WTC11 (cell line): ENCODE measurements around the gene LDLRAD3. TPM values are rescaled to one million over a fixed set of nuclear protein-coding genes. Genes with fewer than 3 reads are reported as not detected.

Experiments
- ATAC-seq: fragments of 200-7000 bp; cut with Tn5 transposase; 2 replicates; pipeline ENCODE4 v1.10.0; 2021; ENCODE audit warnings: mild to moderate bottlenecking, moderate library complexity
- CTCF ChIA-PET: fragments of 300-600 bp; sonication (Branson Sonifier 250); formaldehyde crosslinking; loops from one replicate; lab custom pipeline; 2021; ENCODE audit warnings: antibody characterized with exemption; lab: Charles Lee
- POLR2A ChIA-PET: fragments of 350-600 bp; sonication (Branson Sonifier 250); formaldehyde crosslinking; loops from one replicate; lab custom pipeline; 2021; ENCODE audit warnings: antibody characterized with exemption; lab: Charles Lee
- DNase-seq: peaks from one replicate; pipeline ENCODE4 v3.0.0; 2021; ENCODE audit warnings: low spot score
- H3K27ac Mint-ChIP-seq: 2 replicates; pipeline ENCODE4 v1.8.0; 2021; ENCODE audit warnings: mixed read lengths
- H3K27me3 Mint-ChIP-seq: 2 replicates; pipeline ENCODE4 v1.8.0; 2021; ENCODE audit warnings: low read depth, mild to moderate bottlenecking, moderate library complexity, mixed read lengths
- H3K36me3 Mint-ChIP-seq: 2 replicates; pipeline ENCODE4 v1.8.0; 2021; ENCODE audit warnings: mixed read lengths
- H3K4me1 Mint-ChIP-seq: 2 replicates; pipeline ENCODE4 v1.8.0; 2022; ENCODE audit warnings: mixed read lengths
- H3K4me3 Mint-ChIP-seq: 2 replicates; pipeline ENCODE4 v1.8.0; 2021; ENCODE audit warnings: mild to moderate bottlenecking, moderate library complexity, mixed read lengths
- H3K9me3 Mint-ChIP-seq: 2 replicates; pipeline ENCODE4 v1.8.0; 2021; ENCODE audit warnings: mixed read lengths
- AFF4 ChIP-seq: sonication (generic); formaldehyde crosslinking; IDR thresholded peaks from 2 replicates; pipeline ENCODE4 v1.8.1; 2023; ENCODE audit warnings: mild to moderate bottlenecking, missing genetic modification reagents, borderline replicate concordance
- ATF1 ChIP-seq: sonication (generic); formaldehyde crosslinking; IDR thresholded peaks from 2 replicates; pipeline ENCODE4 v1.8.1; 2023; ENCODE audit warnings: mild to moderate bottlenecking, moderate library complexity, missing genetic modification reagents
- CBFB ChIP-seq: sonication (generic); formaldehyde crosslinking; IDR thresholded peaks from 2 replicates; pipeline ENCODE4 v1.8.1; 2022; ENCODE audit warnings: mild to moderate bottlenecking, low read depth, missing genetic modification reagents
- E2F5 ChIP-seq: sonication (generic); formaldehyde crosslinking; IDR thresholded peaks from 2 replicates; pipeline ENCODE4 v1.8.1; 2022; ENCODE audit warnings: mild to moderate bottlenecking, moderate library complexity, missing genetic modification reagents
- ELF4 ChIP-seq: sonication (generic); formaldehyde crosslinking; IDR thresholded peaks from 2 replicates; pipeline ENCODE4 v1.8.1; 2022; ENCODE audit warnings: low read depth, mild to moderate bottlenecking, moderate library complexity, missing genetic modification reagents
- ERG ChIP-seq: fragments of 250-450 bp; sonication (Bioruptor Pico); IDR thresholded peaks from 2 replicates; pipeline ENCODE4 v1.8.0; 2021; ENCODE audit warnings: mild to moderate bottlenecking
- GABPB1 ChIP-seq: sonication (generic); formaldehyde crosslinking; IDR thresholded peaks from 2 replicates; pipeline ENCODE4 v1.8.1; 2023; ENCODE audit warnings: mild to moderate bottlenecking, missing genetic modification reagents
- GTF2I ChIP-seq: fragments of 250-450 bp; sonication (Bioruptor Pico); conservative IDR thresholded peaks from 2 replicates; pipeline ENCODE4 v1.4.0; 2021; ENCODE audit warnings: mild to moderate bottlenecking
- NR1H2 ChIP-seq: sonication (generic); formaldehyde crosslinking; IDR thresholded peaks from 2 replicates; pipeline ENCODE4 v1.9.0; 2021; ENCODE audit warnings: mild to moderate bottlenecking, moderate library complexity, missing genetic modification reagents
- PRRX2 ChIP-seq: fragments of 250-450 bp; sonication (Bioruptor Pico); IDR thresholded peaks from 2 replicates; pipeline ENCODE4 v1.8.0; 2021; ENCODE audit warnings: mild to moderate bottlenecking
- SOX15 ChIP-seq: fragments of 250-450 bp; sonication (Bioruptor Pico); IDR thresholded peaks from 2 replicates; pipeline ENCODE4 v1.9.0; 2021; ENCODE audit warnings: mild to moderate bottlenecking
- TCF7 ChIP-seq: sonication (generic); formaldehyde crosslinking; IDR thresholded peaks from 2 replicates; pipeline ENCODE4 v1.8.0; 2022; ENCODE audit warnings: mild to moderate bottlenecking, low read depth, missing genetic modification reagents, moderate library complexity
- ZNF138 ChIP-seq: sonication (generic); formaldehyde crosslinking; conservative IDR thresholded peaks from 2 replicates; pipeline ENCODE4 v1.8.1; 2022; ENCODE audit warnings: mild to moderate bottlenecking, moderate library complexity, missing genetic modification reagents
- ZNF317 ChIP-seq: sonication (generic); formaldehyde crosslinking; IDR thresholded peaks from 2 replicates; pipeline ENCODE4 v1.8.1; 2023; ENCODE audit warnings: low read depth, mild to moderate bottlenecking, moderate library complexity, missing genetic modification reagents, borderline replicate concordance
- ZNF396 ChIP-seq: fragments of 250-450 bp; sonication (Bioruptor Pico); IDR thresholded peaks from 2 replicates; pipeline ENCODE4 v1.8.0; 2021; ENCODE audit warnings: mild to moderate bottlenecking, moderate library complexity, borderline replicate concordance
- ZNF532 ChIP-seq: fragments of 250-450 bp; sonication (Bioruptor Pico); IDR thresholded peaks from 2 replicates; pipeline ENCODE4 v1.9.0; 2021; ENCODE audit warnings: mild to moderate bottlenecking, borderline replicate concordance
- total RNA-seq: library from RNA; stranded (reverse); gene quantifications from 3 replicates; pipeline ENCODE4 v1.2.3, GENCODE V29; 2021
- TF ChIP-seq, protein P1 (sequence below): sonication (generic); formaldehyde crosslinking; IDR thresholded peaks from 2 replicates; pipeline ENCODE4 v1.8.0; 2022; ENCODE audit warnings: mild to moderate bottlenecking, missing genetic modification reagents

The LDLRAD3 gene
- total RNA-seq, 1 experiment from 2014 or later, result 14.5 TPM

- no peak overlapping the region; the same call in 1 of the 2 replicates for H3K27ac Mint-ChIP-seq
- ChIA-PET CTCF (interaction anchor here (1.3 to 2.7 kb wide), 3 partner anchors 8 to 296 kb away, joined by 4 to 13 read pairs (median 9); no protein-coding TSS in a partner anchor), POLR2A (no interaction called here)
- H3K36me3 Mint-ChIP-seq, result peaks cover 26% of the 10 kb centered on the region
- TF ChIP-seq GTF2I (CRISPR knock-in tag), result no peak
- no peak for TF ChIP-seq ZNF317 (CRISPR knock-in tag)
- TF ChIP-seq ATF1 (CRISPR knock-in tag), result no peak
- TF ChIP-seq ELF4 (CRISPR knock-in tag), result no peak
- no peak for TF ChIP-seq SOX15 (CRISPR knock-in tag)
- TF ChIP-seq ZNF396, result no peak
- TF ChIP-seq, protein P1, sequence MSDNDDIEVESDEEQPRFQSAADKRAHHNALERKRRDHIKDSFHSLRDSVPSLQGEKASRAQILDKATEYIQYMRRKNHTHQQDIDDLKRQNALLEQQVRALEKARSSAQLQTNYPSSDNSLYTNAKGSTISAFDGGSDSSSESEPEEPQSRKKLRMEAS, result no peak
- no peak for TF ChIP-seq CBFB (CRISPR knock-in tag)
- no peak for TF ChIP-seq AFF4
- H3K9me3 Mint-ChIP-seq, result peaks cover 13% of the 10 kb centered on the region
- H3K4me1 Mint-ChIP-seq, result peaks cover 15% of the 10 kb centered on the region
- ATAC-seq (no peak), DNase-seq (no peak)
- no peak overlapping the region for H3K4me3 Mint-ChIP-seq
- H3K27me3 Mint-ChIP-seq, result no peaks in the 10 kb centered on the region; the same call in 1 of the 2 replicates
Measured at GRCh38 chr11:36118084-36118483, 174.2 kb downstream of the LDLRAD3 start.

DNA sequence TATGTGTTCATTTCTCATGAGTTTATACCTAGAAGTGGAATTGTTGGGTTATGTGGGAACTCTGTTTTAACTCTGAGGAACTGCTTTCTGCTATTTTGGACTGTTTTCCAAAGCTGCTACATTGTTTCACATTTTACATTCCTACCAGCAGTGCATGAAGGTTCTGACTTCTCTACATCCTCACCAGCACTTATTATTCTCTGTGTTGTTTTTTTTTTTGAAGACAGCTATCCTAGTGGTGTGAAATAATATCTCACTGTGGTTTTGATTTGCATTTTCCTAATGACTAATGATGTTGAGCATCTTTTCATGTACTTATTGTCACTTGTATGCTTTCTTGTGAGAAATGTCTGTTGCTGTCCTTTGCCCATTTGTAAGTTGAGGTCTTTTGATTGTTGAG lies 175.4 kb downstream of the LDLRAD3 start:
- Mint-ChIP-seq H3K4me1 (peaks cover 21% of the 10 kb centered on the region), H3K9me3 (peaks cover 6% of the 10 kb centered on the region), H3K4me3 (no peak overlapping the region), H3K36me3 (peaks cover 14% of the 10 kb centered on the region), H3K27ac (no peak overlapping the region), H3K27me3 (no peaks in the 10 kb centered on the region; the same call in 1 of the 2 replicates)
- CTCF ChIA-PET, result interaction anchor here (0.7 to 2.7 kb wide), 3 partner anchors 12 to 297 kb away, joined by 3 to 9 read pairs (median 3); no protein-coding TSS in a partner anchor
- POLR2A ChIA-PET, result no interaction called here
- no peak for ATAC-seq
- TF ChIP-seq ZNF532 (CRISPR knock-in tag), result no peak
- TF ChIP-seq ZNF317 (CRISPR knock-in tag), result no peak
- TF ChIP-seq E2F5 (CRISPR knock-in tag), result no peak
- no peak for TF ChIP-seq PRRX2 (CRISPR knock-in tag)
- no peak for TF ChIP-seq TCF7 (CRISPR knock-in tag)
- TF ChIP-seq ZNF138, result no peak
- no peak for TF ChIP-seq SOX15 (CRISPR knock-in tag)
- TF ChIP-seq ERG (CRISPR knock-in tag), result no peak
- no peak for TF ChIP-seq GABPB1
- TF ChIP-seq CBFB (CRISPR knock-in tag), result no peak
- TF ChIP-seq NR1H2 (CRISPR knock-in tag), result no peak
- DNase-seq, result no peak
